GM18519 (cell line): ENCODE results near the gene SNRPD3.
"Not testable (repeated sequence)": the region's sequence is repeated elsewhere in the genome, so short reads cannot be mapped to it uniquely, and the experiment has no call there.

Experiments
- ATAC-seq: cut with Tn5 transposase; IDR thresholded peaks from one replicate; pipeline ENCODE4 v1.9.1; 2021; ENCODE audit warnings: mild to moderate bottlenecking, moderate library complexity; ENCODE audit not compliant: unreplicated experiment, low FRiP score

Gene SNRPD3

DNA sequence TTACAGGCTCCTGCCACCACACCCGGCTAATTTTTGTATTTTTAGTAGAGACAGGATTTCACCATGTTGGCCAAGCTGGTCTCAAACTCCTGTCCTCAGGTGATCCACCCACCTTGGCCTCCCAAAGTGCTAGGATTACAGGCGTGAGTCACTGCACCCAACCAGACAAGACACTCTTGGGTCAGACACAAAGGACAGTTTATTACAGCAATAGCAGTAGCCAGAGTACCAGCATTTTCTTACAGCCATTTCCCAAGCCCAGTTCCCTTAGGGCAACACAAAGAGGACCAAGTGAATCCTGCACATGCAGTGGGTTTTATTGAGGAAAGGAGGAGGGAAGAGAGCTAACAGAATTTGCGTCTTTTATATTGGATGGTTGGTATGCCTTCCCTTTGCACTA, 24.8 kb upstream of the SNRPD3 start:
- ATAC-seq, result not testable (repeated sequence)

DNA sequence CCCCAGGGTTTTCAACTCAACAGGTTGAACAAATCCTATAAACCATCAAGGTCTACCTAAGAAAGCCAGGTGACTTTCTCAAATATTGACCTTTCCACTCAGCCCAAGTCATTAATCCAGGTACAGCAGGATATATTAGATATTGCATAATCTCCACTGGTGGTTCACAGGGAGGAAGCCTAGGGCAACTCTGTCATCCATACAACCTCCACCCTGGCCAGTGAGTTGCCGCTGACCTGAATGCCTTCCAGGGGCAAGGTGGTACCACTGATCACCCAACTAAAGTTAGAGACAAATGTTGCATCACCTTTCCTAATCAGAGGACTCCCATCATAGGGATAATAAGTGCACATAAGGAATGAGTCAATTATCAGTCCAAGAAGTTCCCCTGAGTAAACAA, 23.7 kb upstream of the SNRPD3 start:
- no peak for ATAC-seq

DNA sequence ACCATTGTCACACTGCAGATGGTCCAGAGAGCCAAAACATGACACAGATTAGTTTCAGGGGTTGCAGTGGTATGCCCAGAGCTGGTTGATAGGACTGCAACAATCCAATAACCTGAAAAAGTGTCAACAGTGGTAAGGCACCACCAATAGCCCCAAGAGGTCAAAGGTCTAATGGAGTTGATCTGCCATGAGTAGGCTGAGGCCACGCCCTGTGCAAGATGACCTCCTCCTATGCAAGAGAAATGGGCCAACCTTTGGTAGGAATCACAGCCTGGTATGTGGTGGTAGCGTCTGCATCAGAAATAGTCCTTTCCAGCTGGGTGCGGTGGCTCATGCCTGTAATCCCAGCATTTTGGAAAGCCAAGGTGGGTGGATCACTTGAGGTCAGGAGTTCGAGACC, 20.5 kb upstream of the SNRPD3 start:
- no peak for ATAC-seq

DNA sequence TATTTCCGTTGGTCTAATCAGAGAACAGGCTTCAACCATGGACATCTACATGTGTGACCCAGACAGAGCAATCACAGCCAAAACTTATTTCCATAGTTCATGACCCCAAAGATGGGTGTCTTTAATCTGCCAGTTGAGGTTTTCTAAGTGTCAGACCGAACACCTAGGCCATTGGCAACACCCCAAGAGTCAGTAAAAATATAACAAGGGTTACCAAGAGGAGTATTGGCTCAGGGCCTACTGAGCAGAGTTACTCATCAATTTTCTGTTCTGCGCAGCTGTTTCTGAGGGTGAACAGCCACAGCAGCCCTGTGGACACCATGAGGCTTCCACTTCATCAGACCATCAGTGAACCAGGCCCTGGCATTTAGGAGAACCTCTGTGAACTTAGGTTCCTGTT, 19.7 kb upstream of the SNRPD3 start:
- ATAC-seq, result no peak

DNA sequence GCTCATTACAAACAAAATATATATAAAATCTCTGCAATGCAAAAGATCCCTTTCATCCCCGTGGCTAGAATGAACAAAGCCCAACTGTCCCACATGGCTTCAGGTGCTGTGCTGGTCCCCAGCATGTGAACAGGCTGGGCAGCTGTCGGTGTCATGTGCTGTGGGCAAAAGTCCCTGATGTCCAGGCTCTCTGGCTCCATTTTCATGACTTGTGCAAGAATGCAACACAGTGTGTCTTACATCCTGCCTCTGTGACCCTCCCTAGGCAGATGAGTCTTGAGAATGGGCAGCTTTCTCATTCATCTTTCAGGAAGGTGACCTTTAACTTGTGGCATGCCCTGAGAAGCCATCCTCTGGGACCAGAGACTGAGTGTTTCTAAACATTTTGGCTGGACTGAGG, 15.3 kb upstream of the SNRPD3 start:
- no peak for ATAC-seq

DNA sequence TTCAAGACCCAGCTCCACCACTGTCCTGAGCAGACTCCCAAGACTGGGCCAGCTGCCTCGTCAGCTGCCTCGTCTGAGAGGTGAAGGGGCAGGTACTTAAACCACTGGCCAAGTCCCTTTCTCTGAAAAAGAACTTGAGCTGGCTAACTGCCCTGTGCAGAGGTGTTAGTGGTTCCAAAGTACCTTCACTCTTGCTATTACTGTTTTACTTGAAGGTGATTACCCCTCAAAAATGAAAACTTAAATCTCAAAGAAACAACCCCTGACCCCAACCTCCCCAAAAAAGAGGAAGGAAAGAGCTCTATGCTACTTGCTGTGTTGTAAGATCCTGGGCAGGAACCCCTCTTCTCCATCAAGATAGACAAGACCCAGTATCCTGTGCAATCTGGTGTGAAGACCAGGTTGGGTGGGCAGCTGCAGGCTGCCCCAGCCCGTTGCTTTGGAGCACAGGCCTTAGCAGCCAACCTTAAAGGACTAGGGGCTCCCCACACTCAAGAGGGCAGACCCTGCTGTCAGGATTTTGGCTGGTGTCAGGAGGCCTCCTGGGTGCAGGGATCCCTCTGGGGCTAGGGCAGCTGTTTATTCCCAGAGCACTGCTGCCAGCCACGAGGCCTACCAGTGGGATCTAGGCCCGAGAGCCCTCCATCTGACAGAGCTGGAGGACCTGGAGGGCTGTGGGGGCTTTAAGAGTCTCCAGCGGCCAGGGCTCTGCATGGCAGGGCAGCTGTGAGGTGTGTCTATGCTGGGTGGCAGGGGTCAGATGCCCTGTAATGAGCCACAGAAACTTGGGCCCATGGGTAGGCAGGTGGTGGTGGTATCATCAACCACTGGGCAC, 13.9 kb upstream of the SNRPD3 start:
- ATAC-seq, result no peak

DNA sequence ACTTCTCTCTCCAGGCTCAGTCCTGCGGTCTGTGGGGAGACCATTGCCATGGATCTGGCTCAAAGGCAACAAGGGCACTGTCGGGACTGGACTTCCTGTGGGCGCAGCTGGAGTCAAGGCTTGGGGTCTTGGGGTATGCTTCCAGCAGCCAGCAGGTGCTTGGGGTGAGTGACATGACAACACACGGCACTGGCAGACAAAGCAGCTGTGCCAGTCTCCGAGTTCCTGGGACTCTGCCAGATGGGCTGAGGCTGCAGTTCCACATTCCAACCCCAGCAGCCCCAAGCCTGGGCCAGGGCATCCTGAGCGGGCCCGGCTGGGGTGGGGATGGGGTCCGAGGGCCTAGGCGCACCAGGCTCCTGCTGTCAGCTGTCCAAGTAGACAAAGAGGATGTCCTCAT, 13.2 kb upstream of the SNRPD3 start:
- no peak for ATAC-seq

DNA sequence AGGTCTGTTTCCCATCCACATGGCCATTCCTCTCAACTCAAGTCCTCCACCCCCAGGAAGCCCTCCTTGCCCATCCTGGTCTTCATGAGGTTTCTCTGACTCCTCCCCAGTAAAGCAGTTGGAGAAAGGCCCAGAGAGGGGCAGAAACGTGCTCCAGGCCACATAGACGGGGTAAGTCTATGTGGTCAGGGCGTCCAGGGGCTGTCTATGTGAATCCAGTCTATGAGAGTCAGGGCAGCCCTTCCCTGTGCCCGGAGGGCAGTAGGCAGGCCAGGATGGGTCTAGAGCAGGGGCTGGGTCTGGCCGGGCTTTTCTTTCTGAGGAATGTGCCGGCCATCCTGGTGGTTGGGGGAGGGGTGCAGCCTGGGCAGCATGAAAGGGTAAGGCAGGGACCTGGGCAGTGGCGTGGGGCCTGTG, 12.6 kb upstream of the SNRPD3 start:
- no peak for ATAC-seq

DNA sequence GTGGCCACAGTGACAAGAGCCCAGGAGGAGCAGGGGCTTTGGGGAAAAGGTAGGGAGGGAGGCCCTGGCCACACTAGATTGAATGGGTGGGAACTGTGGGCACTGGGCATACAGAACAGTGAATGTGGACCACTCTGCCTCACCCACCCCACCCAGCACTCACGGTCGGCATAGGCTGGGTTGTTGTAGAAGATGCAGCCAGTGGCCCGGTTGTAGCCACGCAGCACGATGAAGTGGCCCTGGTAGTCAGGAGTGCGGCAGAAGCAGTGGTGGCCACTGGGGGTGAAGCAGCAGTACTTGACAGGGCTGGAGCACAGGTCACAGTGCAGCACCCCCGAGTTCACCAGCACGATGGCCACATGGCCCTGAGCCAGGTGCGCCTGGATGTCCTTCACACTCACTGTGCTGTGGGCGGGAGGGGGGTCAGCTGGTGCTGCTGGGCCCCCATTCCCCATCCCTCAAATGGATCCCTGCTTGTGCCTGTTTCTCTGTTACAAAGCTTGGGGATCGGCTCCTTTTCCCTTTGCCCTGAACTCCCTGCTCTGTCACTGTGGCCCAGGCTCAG, 12.0 kb upstream of the SNRPD3 start:
- ATAC-seq, result no peak

DNA sequence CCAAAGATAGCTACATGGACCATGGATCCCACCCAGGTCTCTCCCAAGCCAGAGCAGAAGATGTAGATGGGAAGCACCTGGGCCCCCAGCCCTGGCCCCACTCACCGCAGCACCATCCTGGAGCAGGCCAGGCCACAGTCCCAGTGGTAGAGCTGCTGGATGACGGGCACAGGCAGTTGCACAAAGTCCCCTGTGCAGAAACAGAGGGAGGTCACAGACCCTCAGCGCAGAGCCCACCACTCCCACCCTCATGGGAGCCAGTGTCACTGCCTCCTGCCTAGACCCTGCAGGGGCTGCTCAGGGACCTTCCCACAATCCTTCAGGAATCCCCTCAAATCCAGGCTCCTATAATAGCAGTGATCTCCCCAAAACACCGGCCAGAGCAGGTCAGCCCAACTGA, 7.0 kb upstream of the SNRPD3 start:
- ATAC-seq, result no peak

DNA sequence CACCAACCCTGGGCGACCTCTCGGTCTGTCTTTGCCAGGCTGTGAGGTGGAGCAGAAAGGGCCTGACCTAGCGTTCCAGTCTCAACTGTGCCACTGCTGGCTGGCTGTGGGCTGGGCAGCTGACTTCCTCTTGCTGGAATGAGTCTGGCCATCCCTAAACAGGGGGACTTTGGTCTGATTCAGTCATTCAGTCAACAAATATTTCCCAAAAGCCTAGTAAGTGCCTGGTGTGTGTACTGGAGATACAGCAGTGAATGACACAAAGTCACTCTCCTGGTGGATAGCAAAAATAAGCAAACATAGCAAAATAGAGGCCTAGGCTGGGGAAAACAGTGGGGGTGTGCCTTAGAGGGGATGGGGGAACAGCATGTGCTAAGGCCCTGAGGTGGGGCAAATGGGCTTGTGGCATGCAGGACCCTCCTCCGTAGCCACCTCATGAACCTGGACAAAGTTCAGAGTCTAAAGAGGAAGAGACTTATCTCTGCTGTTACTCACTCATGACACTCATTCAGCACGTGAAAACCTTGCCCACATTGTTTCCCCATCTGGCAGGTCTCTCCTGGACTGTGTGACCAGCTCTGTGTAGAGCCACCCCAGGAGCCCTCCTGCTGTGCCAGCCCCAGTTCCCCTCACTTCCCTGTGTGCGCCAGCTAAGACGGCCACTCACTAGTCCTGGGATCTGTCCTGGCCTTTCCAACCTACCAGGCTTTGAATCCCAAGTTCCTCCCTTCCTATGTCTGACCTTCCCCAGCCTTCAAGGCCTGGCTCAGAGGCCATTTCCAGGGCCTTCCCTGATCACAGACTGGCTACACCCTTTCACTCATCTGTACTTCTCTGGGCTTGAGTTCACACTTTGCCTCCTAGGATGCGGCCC, 5.5 kb upstream of the SNRPD3 start:
- no peak for ATAC-seq

DNA sequence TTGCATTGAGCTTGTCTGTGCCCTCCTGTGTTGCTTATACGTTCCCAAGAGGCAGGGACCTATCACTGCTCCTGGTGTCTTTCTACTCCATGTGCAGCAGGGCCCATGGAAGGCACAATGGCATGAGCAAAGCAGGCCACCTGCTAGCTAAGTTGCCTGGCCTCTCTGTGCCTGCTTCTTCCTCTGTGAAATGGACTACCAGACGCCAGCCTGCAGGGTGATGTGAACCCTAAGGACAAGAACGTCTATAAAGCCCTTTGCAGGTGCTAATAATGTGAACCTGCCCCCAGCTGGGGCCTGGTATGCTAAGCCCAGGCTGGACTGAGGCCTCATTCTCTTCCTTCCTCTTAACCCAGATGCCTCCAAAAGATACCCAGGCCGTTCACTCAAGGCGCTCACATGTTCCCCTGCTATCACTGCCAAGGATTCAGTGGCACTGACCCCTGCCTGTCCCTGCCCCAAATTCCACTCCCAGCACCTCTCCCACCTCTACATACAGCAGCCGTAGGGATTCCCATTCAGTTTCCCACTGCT, 4.8 kb upstream of the SNRPD3 start:
- no peak for ATAC-seq

DNA sequence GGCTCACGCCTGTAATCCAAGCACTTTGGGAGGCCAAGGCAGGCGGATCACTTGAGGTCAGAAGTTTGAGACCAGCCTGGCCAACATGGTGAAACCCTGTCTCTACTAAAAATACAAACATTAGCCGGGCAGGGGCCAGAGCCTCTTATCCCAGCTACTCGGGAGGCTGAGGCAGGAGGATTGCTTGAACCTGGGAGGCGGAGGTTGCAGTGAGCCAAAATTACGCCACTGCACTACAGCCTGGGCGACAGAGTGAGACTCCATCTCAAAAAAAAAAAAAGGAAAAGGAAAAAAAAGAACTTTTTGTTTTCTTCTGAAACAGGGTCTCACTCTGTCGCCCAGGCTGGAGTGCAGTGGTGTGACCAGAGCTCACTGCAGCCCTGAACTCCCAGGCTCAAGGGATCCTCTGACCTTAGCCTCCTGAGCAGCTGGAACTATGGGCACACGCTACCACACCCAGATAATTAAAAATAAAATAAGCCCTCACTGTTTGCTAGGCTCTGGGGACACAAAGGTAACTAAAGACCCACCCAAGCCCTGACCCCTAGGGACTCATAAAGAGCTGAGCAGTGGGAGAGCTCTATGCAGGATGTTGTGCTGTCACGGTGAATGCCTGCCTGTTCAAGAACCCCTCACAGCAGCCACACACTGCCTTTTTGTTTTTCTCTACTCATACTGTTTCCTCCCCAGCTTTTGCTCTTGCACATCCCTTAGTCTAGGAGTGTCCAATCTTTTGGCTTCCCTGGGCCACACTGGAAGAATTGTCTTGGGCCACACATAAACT, 3.1 kb upstream of the SNRPD3 start:
- ATAC-seq, result not testable (repeated sequence)

DNA sequence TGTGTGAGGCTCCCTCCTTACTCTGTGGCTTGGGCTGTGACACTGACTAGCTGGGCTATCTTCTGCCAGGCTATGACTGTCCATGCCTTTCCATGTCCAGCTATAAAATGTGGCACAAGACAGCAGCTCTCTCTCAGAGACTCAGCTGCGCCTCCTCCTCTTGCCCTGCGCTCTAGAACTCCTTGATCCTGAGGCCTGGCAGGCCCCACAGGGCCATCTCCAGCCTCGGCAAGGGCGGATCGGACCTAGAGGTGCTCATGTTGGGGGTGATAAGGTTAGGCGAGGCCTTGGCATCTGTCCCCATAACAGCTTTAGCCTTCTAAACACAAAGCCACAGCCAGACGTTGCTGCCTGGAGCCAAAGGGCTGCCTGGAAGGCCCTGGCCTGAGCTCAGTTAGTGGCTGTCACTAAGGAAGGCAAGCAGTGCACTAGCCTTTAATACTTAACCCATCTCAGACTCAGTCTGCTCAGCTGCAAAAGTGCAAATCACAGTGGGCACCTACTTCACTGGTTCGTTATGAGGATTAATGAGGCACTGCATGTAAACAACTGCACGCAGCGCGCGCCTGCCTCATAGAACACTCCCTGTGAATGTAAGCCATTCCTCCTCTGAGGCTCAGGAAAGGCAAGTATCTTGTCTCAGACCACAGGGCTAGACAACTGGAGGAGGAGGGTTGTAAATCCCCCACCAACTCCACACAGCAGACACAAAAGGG, 2.0 kb upstream of the SNRPD3 start:
- ATAC-seq, result no peak

DNA sequence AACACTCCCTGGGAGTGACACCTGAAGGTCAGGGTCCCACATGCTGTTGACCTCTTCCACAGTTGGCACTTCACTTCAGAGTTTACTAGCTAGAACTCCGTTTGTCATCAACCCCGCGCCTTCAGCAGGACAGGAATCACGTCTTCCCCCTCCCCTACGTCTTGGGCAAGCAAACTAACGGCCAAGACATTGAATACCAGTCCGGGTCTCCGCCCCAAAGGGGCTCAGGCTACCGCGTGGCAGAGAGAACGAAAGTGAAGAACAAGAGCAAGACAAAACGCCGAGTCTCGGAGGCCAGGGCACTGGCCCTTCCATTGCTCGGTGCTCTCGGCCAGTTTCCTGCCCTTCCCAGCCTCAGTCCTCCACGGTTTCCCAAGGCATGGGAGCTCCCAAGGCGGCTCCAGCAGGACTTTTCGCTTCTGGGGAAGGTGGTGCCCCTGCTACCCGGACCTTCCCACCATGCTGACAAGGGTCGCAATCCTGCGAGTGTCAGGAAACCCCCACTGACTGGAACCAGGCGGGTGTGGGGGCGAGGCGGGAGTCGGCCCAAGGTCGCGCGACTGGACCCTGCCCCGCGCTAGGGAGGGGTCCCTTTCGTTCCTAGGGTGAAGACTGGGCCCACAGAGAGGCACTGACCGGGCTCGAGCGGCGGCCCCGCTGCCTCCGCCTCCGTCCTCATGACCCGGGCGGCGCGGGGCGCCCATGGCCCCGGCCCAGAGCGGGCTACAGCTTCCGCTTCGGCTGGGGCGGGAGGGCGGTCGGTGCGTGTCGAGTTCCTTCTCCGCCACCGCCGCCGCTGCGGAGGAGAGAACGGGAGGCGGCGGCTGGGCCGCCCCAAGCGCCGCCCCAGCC, 1.3 kb upstream of the SNRPD3 start, which contains the start of gene GUCD1:
TSS of gene GUCD1 (minus strand) at position 826 of the 852 bp plus-strand sequence. CDS start at position 679, 147 bp downstream.
- ATAC-seq, result peak; percentile 5

DNA sequence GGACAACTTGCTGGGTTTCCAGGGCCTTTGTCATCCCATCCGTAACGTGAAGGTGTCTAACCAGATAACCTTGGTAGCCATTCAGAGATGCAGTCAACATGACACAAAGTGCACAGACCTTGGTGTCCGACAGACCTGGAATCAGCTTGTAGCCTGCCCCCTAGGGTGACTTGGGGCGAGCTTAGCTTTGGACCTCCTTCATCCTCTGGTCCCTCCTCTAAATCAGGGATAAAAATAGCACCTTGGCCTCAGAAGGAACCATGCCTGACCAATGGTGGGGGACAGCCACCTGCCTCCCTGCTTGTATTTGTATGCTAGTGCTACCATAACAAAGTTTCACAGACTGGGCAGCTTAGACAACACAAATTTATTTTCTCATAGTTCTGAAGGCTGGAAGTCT, 3.7 kb downstream of the SNRPD3 start:
- no peak for ATAC-seq

DNA sequence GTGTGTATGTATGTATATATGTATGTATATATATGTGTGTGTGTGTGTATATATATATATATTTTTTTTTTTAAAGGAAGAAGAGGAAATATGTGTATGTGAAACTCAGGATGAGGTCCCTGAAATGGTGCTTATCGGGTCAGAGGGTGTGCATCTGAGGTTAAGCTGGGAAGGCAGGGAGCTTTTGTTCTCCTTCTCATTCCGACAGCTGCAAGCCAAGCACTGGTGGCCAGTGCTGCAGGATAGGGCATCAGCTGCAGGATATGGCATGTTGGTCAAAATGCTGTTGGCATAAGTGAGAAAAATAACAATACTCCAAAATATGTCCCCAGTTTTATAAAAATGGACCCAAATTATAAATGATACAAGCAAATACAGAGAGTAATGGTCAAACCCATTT, 7.4 kb downstream of the SNRPD3 start:
- no peak for ATAC-seq

DNA sequence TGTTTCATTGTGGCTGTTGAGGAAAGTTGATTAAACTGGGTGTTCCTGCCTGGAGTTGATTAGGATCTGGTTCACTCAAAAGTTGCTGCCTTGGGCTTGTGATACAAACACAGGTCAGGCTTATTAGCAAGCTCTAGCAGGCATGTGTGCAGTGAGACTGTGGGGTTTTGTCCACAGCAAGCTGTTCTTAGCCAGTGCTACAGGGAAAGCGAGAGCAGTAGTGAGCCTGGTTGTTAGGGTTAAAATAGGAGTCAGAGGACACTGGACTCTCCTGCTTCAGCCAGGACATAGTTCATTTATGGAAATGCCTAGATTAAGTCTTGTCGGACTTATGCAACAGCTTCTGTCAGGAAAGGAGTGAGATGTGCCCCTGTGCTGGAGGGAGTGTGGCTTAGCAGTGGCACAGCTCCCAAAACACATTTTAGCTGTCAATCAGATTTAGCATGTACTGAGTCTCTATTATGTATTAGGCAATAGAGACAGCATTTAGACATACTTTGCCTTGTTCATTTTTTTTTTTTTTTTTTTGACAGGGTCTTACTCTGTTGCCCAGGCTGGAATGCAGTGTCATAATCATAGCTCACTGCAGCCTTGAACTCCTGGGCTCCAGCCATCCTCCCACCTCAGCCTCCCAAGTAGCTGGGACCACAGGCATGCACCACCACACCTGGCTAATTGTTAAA, 8.7 kb downstream of the SNRPD3 start:
- ATAC-seq, result no peak
